Measurements from ENCODE around the gene DGKQ. TPM values are rescaled to one million over a fixed set of nuclear protein-coding genes. Genes with fewer than 3 reads are reported as not detected.

Gene DGKQ
- total and polyA plus RNA-seq, 7 experiments from 2014 or later = 1.5 to 28.0 (median 16.5) TPM

- intact Hi-C loops (cut with micrococcal nuclease) = loop anchor here in 1 of 2 donors (5.0 to 10.0 kb wide), 2 partner anchors 257 to 745 kb away; partner anchors contain the start of gene CTBP1
- CTCF ChIA-PET = no interaction called here
- H3K4me3 ChIP-seq (ENCODE audit: low read length) = no peak overlapping the region
- POLR2A ChIA-PET = no interaction called here
- Mint-ChIP-seq H3K27ac (no peak overlapping the region), H3K36me3 (no peaks in the 10 kb centered on the region), H3K27me3 (no peaks in the 10 kb centered on the region), H3K4me3 (no peak overlapping the region), H3K4me1 (peaks cover 6 to 20% (median 17%) of the 10 kb centered on the region in 7 donors), H3K9me3 (no peaks in the 10 kb centered on the region)
- no peak for DNase-seq
- no peaks in the 10 kb centered on the region for H3K9me3 ChIP-seq (ENCODE audit: control insufficient read depth in 2 of 3, low read length in 3 of 3)
- ATAC-seq = no peak
- no peak overlapping the region for H3K27ac ChIP-seq (ENCODE audit: low read depth, low read length)
- peaks cover 0 to 34% (median 0%) of the 10 kb centered on the region in 3 experiments for H3K36me3 ChIP-seq (ENCODE audit: control insufficient read depth in 2 of 3, insufficient read depth in 3 of 3, low read length in 3 of 3)
- peaks cover 13 to 19% of the 10 kb centered on the region in 2 donors for H3K4me1 ChIP-seq (ENCODE audit: control insufficient read depth in 2 of 2, insufficient read depth in 2 of 2, low read length in 2 of 2)
- H3K27me3 ChIP-seq (ENCODE audit: control insufficient read depth in 2 of 2, insufficient read depth in 2 of 2, low read length in 2 of 2) = no peaks in the 10 kb centered on the region
These were observed 16.5 kb upstream of the DGKQ start for GRCh38 chr4:989722-990471.

- no peaks in the 10 kb centered on the region for H3K27me3 ChIP-seq (ENCODE audit: control insufficient read depth in 2 of 2, insufficient read depth in 2 of 2, low read length in 2 of 2)
- Mint-ChIP-seq H3K4me3 (peak overlapping the region in 2 of 10 donors; percentile 42 to 53), H3K27me3 (no peaks in the 10 kb centered on the region)
These were observed 15.7 kb upstream of the DGKQ start for GRCh38 chr4:988726-989721.

GRCh38 chr4:987624-988513 lies 14.5 kb upstream of the DGKQ start:
- DNase-seq (no peak), ATAC-seq (no peak)
- intact Hi-C loops (cut with micrococcal nuclease) = loop anchor here (1.0 to 10.0 kb wide), 10 partner anchors 15 to 743 kb away; partner anchors contain the start of genes CTBP1 (in 1 of the 2), DGKQ (in 1 of the 2), FGFRL1 (in 1 of the 2) and GAK (in 1 of the 2)
- peaks cover 11 to 32% (median 22%) of the 10 kb centered on the region in 7 donors for H3K4me1 Mint-ChIP-seq
- peak overlapping the region; percentile 54 to 90 (median 82) for H3K4me3 Mint-ChIP-seq
- H3K36me3 Mint-ChIP-seq = peaks cover 0 to 3% (median 0%) of the 10 kb centered on the region in 5 donors
- H3K9me3 Mint-ChIP-seq = no peaks in the 10 kb centered on the region
- peak overlapping the region in 4 of 9 donors; percentile 19 to 70 (median 44) for H3K27ac Mint-ChIP-seq
- ChIA-PET CTCF (interaction anchor here (1.1 to 3.0 kb wide), 3 partner anchors 56 to 246 kb away, joined by 4 to 19 read pairs (median 4); partner anchors contain the start of genes GAK and TMEM175), POLR2A (interaction anchor here (0.6 to 2.1 kb wide), 5 partner anchors 56 to 245 kb away, joined by 3 to 14 read pairs (median 4); partner anchors contain the start of genes GAK and TMEM175)
- Histone ChIP-seq H3K36me3 (ENCODE audit: control insufficient read depth in 2 of 3, insufficient read depth in 3 of 3, low read length in 3 of 3) (peaks cover 0 to 34% (median 0%) of the 10 kb centered on the region in 3 experiments), H3K27ac (ENCODE audit: low read depth, low read length) (peak overlapping the region; percentile 78), H3K4me3 (ENCODE audit: low read length) (peak overlapping the region; percentile 82), H3K4me1 (ENCODE audit: control insufficient read depth in 2 of 2, insufficient read depth in 2 of 2, low read length in 2 of 2) (peaks cover 19 to 21% of the 10 kb centered on the region in 2 donors), H3K27me3 (ENCODE audit: control insufficient read depth in 2 of 2, insufficient read depth in 2 of 2, low read length in 2 of 2) (no peaks in the 10 kb centered on the region), H3K9me3 (ENCODE audit: control insufficient read depth in 2 of 3, low read length in 3 of 3) (no peaks in the 10 kb centered on the region)
- H3K27me3 Mint-ChIP-seq = no peaks in the 10 kb centered on the region

More at GRCh38 chr4:988726-989721, 15.7 kb upstream of the DGKQ start:
- no peak overlapping the region for H3K27ac Mint-ChIP-seq
- no peak overlapping the region for H3K4me3 ChIP-seq (ENCODE audit: low read length)
- DNase-seq = no peak
- POLR2A ChIA-PET = no interaction called here
- H3K4me1 Mint-ChIP-seq = peaks cover 6 to 29% (median 22%) of the 10 kb centered on the region in 7 donors
- peaks cover 0 to 34% (median 0%) of the 10 kb centered on the region in 3 experiments for H3K36me3 ChIP-seq (ENCODE audit: control insufficient read depth in 2 of 3, insufficient read depth in 3 of 3, low read length in 3 of 3)
- CTCF ChIA-PET = interaction anchor here (3.0 kb wide), 1 partner anchor 247 kb away, joined by 19 read pairs; no protein-coding TSS in a partner anchor
- no peaks in the 10 kb centered on the region for H3K9me3 Mint-ChIP-seq
- H3K36me3 Mint-ChIP-seq = no peaks in the 10 kb centered on the region
- no peaks in the 10 kb centered on the region for H3K9me3 ChIP-seq (ENCODE audit: control insufficient read depth in 2 of 3, low read length in 3 of 3)
- no peak overlapping the region for H3K27ac ChIP-seq (ENCODE audit: low read depth, low read length)
- intact Hi-C loops (cut with micrococcal nuclease) = loop anchor here in 1 of 2 donors (5.0 to 10.0 kb wide), 2 partner anchors 258 to 744 kb away; partner anchors contain the start of gene CTBP1
- peaks cover 19 to 21% of the 10 kb centered on the region in 2 donors for H3K4me1 ChIP-seq (ENCODE audit: control insufficient read depth in 2 of 2, insufficient read depth in 2 of 2, low read length in 2 of 2)
- ATAC-seq = no peak

GRCh38 chr4:986879-987623 lies 13.7 kb upstream of the DGKQ start, which contains the start of gene IDUA:
Gene IDUA (plus strand): TSS chr4:987044. CDS start chr4:987085, 41 bp downstream.
- Mint-ChIP-seq H3K36me3 (peaks cover 0 to 3% (median 0%) of the 10 kb centered on the region in 5 donors), H3K4me3 (peak within 1 kb of the TSS; percentile 87 to 95 (median 92))

More at GRCh38 chr4:986879-987623, 13.7 kb upstream of the DGKQ start, which contains the start of gene IDUA:
- Histone ChIP-seq H3K4me1 (ENCODE audit: control insufficient read depth in 2 of 2, insufficient read depth in 2 of 2, low read length in 2 of 2) (peaks cover 19 to 21% of the 10 kb centered on the region in 2 donors), H3K4me3 (ENCODE audit: low read length) (peak within 1 kb of the TSS; percentile 82), H3K27me3 (ENCODE audit: control insufficient read depth in 2 of 2, insufficient read depth in 2 of 2, low read length in 2 of 2) (no peaks in the 10 kb centered on the region), H3K27ac (ENCODE audit: low read depth, low read length) (peak within 1 kb of the TSS; percentile 78), H3K36me3 (ENCODE audit: control insufficient read depth in 2 of 3, insufficient read depth in 3 of 3, low read length in 3 of 3) (peaks cover 0 to 33% (median 0%) of the 10 kb centered on the region in 3 experiments), H3K9me3 (ENCODE audit: control insufficient read depth in 2 of 3, low read length in 3 of 3) (no peaks in the 10 kb centered on the region)
- no peaks in the 10 kb centered on the region for H3K27me3 Mint-ChIP-seq
- ATAC-seq (peak; percentile 93), DNase-seq (peak; percentile 75 to 90 (median 84))
- H3K4me1 Mint-ChIP-seq = peaks cover 11 to 34% (median 22%) of the 10 kb centered on the region in 7 donors
- intact Hi-C loops (cut with micrococcal nuclease) = loop anchor here (1.0 to 10.0 kb wide), 12 partner anchors 14 to 742 kb away; partner anchors contain the start of genes DGKQ (in 2 of the 2), GAK (in 2 of the 2), TMEM175 (in 2 of the 2) and CTBP1 (in 1 of the 2)
- CTCF ChIA-PET = interaction anchor here (1.1 to 3.0 kb wide), 3 partner anchors 55 to 245 kb away, joined by 4 to 19 read pairs (median 4); partner anchors contain the start of genes GAK and TMEM175
- peak within 1 kb of the TSS; percentile 76 to 90 (median 85) for H3K27ac Mint-ChIP-seq
- POLR2A ChIA-PET = interaction anchor here (0.6 to 2.1 kb wide), 5 partner anchors 55 to 244 kb away, joined by 3 to 14 read pairs (median 4); partner anchors contain the start of genes GAK and TMEM175
- H3K9me3 Mint-ChIP-seq = no peaks in the 10 kb centered on the region

All from naive thymus-derived CD4-positive, alpha-beta T cell (primary cell).